Fibroblast of skin of left quadriceps (primary cell): ENCODE results near the gene SEPHS1.

Experiments used
- DNase-seq, 2 experiments: peaks; one replicate each; pipeline ENCODE4 v3.0.0-alpha.2; 2013; ENCODE audit warnings: low read depth in 2 of 2

The SEPHS1 gene

GRCh38 chr10:13328126-13328525, 20.0 kb downstream of the SEPHS1 start:
- DNase-seq, result no peak

- no peak for DNase-seq
Measured at GRCh38 chr10:13327534-13327933, 20.6 kb downstream of the SEPHS1 start.

GRCh38 chr10:13322615-13323148, 25.4 kb downstream of the SEPHS1 start:
- DNase-seq, result no peak

- DNase-seq, result no peak
Measured at GRCh38 chr10:13321576-13321975, 26.5 kb downstream of the SEPHS1 start.

GRCh38 chr10:13319166-13319565, 28.9 kb downstream of the SEPHS1 start:
- DNase-seq, result no peak

GRCh38 chr10:13317474-13317873, 30.6 kb downstream of the SEPHS1 start:
- no peak for DNase-seq

- no peak for DNase-seq
Measured at GRCh38 chr10:13316635-13317311, 31.3 kb downstream of the SEPHS1 start.

- no peak for DNase-seq
Measured at GRCh38 chr10:13315361-13315760, 32.7 kb downstream of the SEPHS1 start.

GRCh38 chr10:13311177-13311575, 36.9 kb downstream of the SEPHS1 start:
- no peak for DNase-seq

GRCh38 chr10:13310518-13311176, 37.4 kb downstream of the SEPHS1 start:
- no peak for DNase-seq

- no peak for DNase-seq
Measured at GRCh38 chr10:13309792-13310191, 38.3 kb downstream of the SEPHS1 start.

GRCh38 chr10:13308096-13308495, 40.0 kb downstream of the SEPHS1 start:
- DNase-seq, result no peak

- DNase-seq, result no peak
Measured at GRCh38 chr10:13306103-13306502, 42.0 kb downstream of the SEPHS1 start.

- no peak for DNase-seq
Measured at GRCh38 chr10:13302821-13303555, 45.1 kb downstream of the SEPHS1 start.

- peak; percentile 39 to 43 for DNase-seq
Measured at GRCh38 chr10:13299437-13300287, 48.4 kb downstream of the SEPHS1 start, which contains the start of gene PHYH. PHYH (minus strand) TSS chr10:13300064; CDS start chr10:13300042, 22 bp downstream.

GRCh38 chr10:13298748-13299436, 49.2 kb downstream of the SEPHS1 start:
- no peak for DNase-seq

- no peak for DNase-seq
Measured at GRCh38 chr10:13296476-13296875, 51.6 kb downstream of the SEPHS1 start.

GRCh38 chr10:13294784-13295183, 53.3 kb downstream of the SEPHS1 start:
- no peak for DNase-seq

- no peak for DNase-seq
Measured at GRCh38 chr10:13291821-13292773, 56.0 kb downstream of the SEPHS1 start.

GRCh38 chr10:13291061-13291460, 57.0 kb downstream of the SEPHS1 start:
- DNase-seq, result peak in 1 of 2 experiments; percentile 13
